Thoracic aorta endothelial cell (primary cell): ENCODE results near the gene SPDYE3. TPM values are rescaled to one million over a fixed set of nuclear protein-coding genes. Genes with fewer than 3 reads are reported as not detected.

Source experiments
- small RNA-seq: library from RNA; depleted of rRNA; stranded (forward); fragments of <200 nt; gene quantifications from one replicate; pipeline ENCODE3, GENCODE V24; 2012
- total RNA-seq: library from RNA; depleted of rRNA; stranded (reverse); fragments of >200 nt; gene quantifications from 2 replicates; pipeline ENCODE4 v1.2.3, GENCODE V29; 2012

The SPDYE3 gene
- total RNA-seq, result not detected in 2 replicates

GRCh38 chr7:100307402-100307801 is at the start of gene SPDYE3:
SPDYE3 (plus strand) TSS chr7:100307702; CDS start chr7:100307886, 184 bp downstream.

GRCh38 chr7:100358027-100358856 is 50.7 kb downstream of the SPDYE3 start, which contains the start of gene PILRB:
PILRB (plus strand) TSS chr7:100358117; CDS start chr7:100358303, 186 bp downstream.

Small RNA genes within 50 kb of the gene (small RNA-seq; reads per million reads assigned to genes)
- gene RF00019, result not detected

Other genes starting within 250 kb of the SPDYE3 start
- gene ZNF3, start 226.0 kb upstream of the SPDYE3 start, total RNA-seq, result 32.5 and 35.1 TPM in 2 replicates
- gene COPS6, start 218.7 kb upstream of the SPDYE3 start, total RNA-seq, result 103 and 116 TPM in 2 replicates
- gene MCM7, start 206.3 kb upstream of the SPDYE3 start, total RNA-seq, result 121 and 175 TPM in 2 replicates
- 14.5 and 18.9 TPM in 2 replicates for gene AP4M1, start 206.1 kb upstream of the SPDYE3 start, total RNA-seq
- gene TAF6, start 188.3 kb upstream of the SPDYE3 start, total RNA-seq, result 38.8 and 58.2 TPM in 2 replicates
- gene CNPY4, start 188.1 kb upstream of the SPDYE3 start, total RNA-seq, result 18.9 and 21.9 TPM in 2 replicates
- gene MBLAC1, start 180.7 kb upstream of the SPDYE3 start, total RNA-seq, result 1.3 and 1.9 TPM in 2 replicates
- gene LAMTOR4, start 158.8 kb upstream of the SPDYE3 start, total RNA-seq, result 72.7 and 77.8 TPM in 2 replicates
- gene TRAPPC14, start 149.0 kb upstream of the SPDYE3 start, total RNA-seq, result 9.9 and 11.7 TPM in 2 replicates
- gene GAL3ST4, start 139.1 kb upstream of the SPDYE3 start, total RNA-seq, result 1.5 and 1.9 TPM in 2 replicates
- 3.9 and 4.1 TPM in 2 replicates for gene GPC2, start 130.3 kb upstream of the SPDYE3 start, total RNA-seq
- gene STAG3, start 129.8 kb upstream of the SPDYE3 start, total RNA-seq, result 0.79 and 3.3 TPM in 2 replicates
- gene PVRIG, start 87.8 kb upstream of the SPDYE3 start, total RNA-seq, result not detected in 2 replicates
- 12.4 and 14.9 TPM in 2 replicates for gene PILRB, start 50.4 kb downstream of the SPDYE3 start, total RNA-seq
- 0.22 and 0.40 TPM in 2 replicates for gene PILRA, start 65.8 kb downstream of the SPDYE3 start, total RNA-seq
- gene ZCWPW1, start 121.0 kb downstream of the SPDYE3 start, total RNA-seq, result 0.53 and 0.79 TPM in 2 replicates
- 33.0 and 44.9 TPM in 2 replicates for gene MEPCE, start 122.1 kb downstream of the SPDYE3 start, total RNA-seq
- 13.9 and 14.5 TPM in 2 replicates for gene PPP1R35, start 128.8 kb downstream of the SPDYE3 start, total RNA-seq
- 1.7 and 1.9 TPM in 2 replicates for gene SPACDR, start 156.6 kb downstream of the SPDYE3 start, total RNA-seq
- 45.9 and 54.2 TPM in 2 replicates for gene TSC22D4, start 171.5 kb downstream of the SPDYE3 start, total RNA-seq
- 2.7 and 4.1 TPM in 2 replicates for gene NYAP1, start 176.2 kb downstream of the SPDYE3 start, total RNA-seq
- 33.0 and 36.8 TPM in 2 replicates for gene AGFG2, start 231.5 kb downstream of the SPDYE3 start, total RNA-seq